Upper lobe of left lung (tissue), 6 donors: Measurements from ENCODE around the gene RBM44. TPM values are rescaled to one million over a fixed set of nuclear protein-coding genes. Genes with fewer than 3 reads are reported as not detected.
A peak's percentile ranks its signal among the peaks of the same experiment; 100 is the strongest.

Source experiments
- ATAC-seq, 2 donors: fragments of 200-7000 bp; cut with Tn5 transposase; one replicate each; pipeline ENCODE4 v1.9.1; 2022; ENCODE audit warnings: mild to moderate bottlenecking in 2 of 2, moderate library complexity in 2 of 2; ENCODE audit not compliant: low FRiP score in 2 of 2
- DNase-seq, 2 donors: peaks; one replicate each; pipeline ENCODE4 v3.0.0-alpha.2; 2019 to 2020
- H3K27ac ChIP-seq, 4 donors: fragments of 200-600 bp; sonication (generic); one replicate each; pipeline ENCODE4 v1.5.1; 2016 to 2019
- H3K27me3 ChIP-seq, 4 donors: fragments of 200-600 bp; sonication (generic); one replicate each; pipeline ENCODE4 v1.5.1; 2017 to 2019
- H3K36me3 ChIP-seq, 4 donors: fragments of 200-600 bp; sonication (generic); one replicate each; pipeline ENCODE4 v1.5.1; 2016 to 2019
- H3K4me1 ChIP-seq, 4 donors: fragments of 200-600 bp; sonication (generic); one replicate each; pipeline ENCODE4 v1.5.1; 2018 to 2019
- H3K4me3 ChIP-seq, 4 donors: fragments of 200-600 bp; sonication (generic); one replicate each; pipeline ENCODE4 v1.5.1; 2017 to 2019; ENCODE audit warnings: mild to moderate bottlenecking in 2 of 4, moderate library complexity in 1 of 4
- H3K9me3 ChIP-seq, 4 donors: fragments of 200-600 bp; sonication (generic); one replicate each; pipeline ENCODE4 v1.5.1; 2018 to 2019
- EP300 ChIP-seq, 4 donors: sonication (generic); formaldehyde crosslinking; IDR thresholded peaks; one replicate each; pipeline ENCODE4 v1.5.1; 2017; ENCODE audit warnings: antibody characterized with exemption in 4 of 4, control low read depth in 2 of 4
- POLR2A ChIP-seq, 4 donors: fragments of 450-650 bp; IDR thresholded peaks; one replicate each; pipeline ENCODE4 v1.5.1; 2016 to 2017; ENCODE audit warnings: antibody characterized with exemption in 4 of 4, mild to moderate bottlenecking in 2 of 4
- POLR2AphosphoS5 ChIP-seq, 2 donors: sonication (generic); formaldehyde crosslinking; IDR thresholded peaks; one replicate each; pipeline ENCODE4 v1.5.1; 2017; ENCODE audit warnings: antibody characterized with exemption in 2 of 2
- WGBS, 2 donors: methylation state at CpG; one replicate each; pipeline ENCODE4 v1.1.5; 2017 to 2018; 5-methylcytosine and 5-hydroxymethylcytosine counted together
- total RNA-seq, 6 donors: library from RNA; depleted of rRNA in 4 of 6; stranded (reverse); fragments of >200 nt in 4 of 6; gene quantifications; one replicate each; pipeline versions ENCODE4 v1.1.0 to v1.2.1, GENCODE V29; 2016 to 2021
- TF ChIP-seq, protein P1 (sequence below), 6 experiments: fragments of 450-650 bp in 4 of 6; fragments of 200-600 bp in 2 of 6; sonication (generic) in 2 of 6; IDR thresholded peaks; one replicate each; pipeline ENCODE4 v1.5.1; 2016 to 2019; ENCODE audit warnings: antibody characterized with exemption in 6 of 6
- donor health status: DM: no; HTN: no; CAD: no; lungs with moderate emphysema.
- donor health status: DM: no; HTN: yes; CAD: no; lungs with severe emphysema.

RBM44 gene
- total RNA-seq, 6 donors from 2014 or later = 0.44 to 2.8 (median 1.5) TPM

DNA sequence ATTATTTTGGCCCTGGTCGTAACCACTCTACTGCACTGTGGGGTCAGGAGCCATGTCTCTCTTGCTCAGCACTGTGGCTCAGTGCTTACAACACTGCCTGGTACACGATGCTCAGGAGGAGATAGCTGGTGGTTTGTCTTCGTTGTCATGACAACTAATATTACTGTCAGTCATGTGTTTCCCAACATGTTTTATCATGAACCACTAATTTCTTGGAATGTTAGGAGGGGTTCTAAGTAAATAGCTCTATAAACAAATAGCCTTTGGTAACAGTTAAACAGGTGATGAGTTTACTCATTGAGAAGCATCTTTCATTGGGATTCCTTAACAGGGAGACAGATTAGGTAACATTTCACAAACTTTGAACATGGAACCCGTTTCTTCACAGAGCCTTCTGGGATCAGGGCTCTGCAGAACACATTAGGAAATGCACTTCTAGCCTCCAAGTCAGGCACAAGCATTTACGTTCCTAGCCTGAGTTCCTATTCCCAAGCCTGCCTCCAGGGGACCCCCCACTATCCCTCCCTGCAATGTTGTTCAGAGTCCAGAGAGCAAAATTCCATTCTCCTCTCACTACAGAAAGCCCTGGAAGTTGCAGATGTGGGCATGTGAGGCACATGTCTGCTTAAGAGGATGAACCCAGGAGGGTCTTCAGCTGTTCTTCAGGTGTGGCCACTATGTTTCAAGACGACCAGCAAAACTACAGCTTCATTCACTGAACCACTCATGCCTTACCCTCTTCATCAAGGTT is 6.4 kb upstream of the RBM44 start:
- DNase-seq (no peak), ATAC-seq (peak in 1 of 2 donors; percentile 35)
- 82 to 87% methylated on average over 5 to 6 of the region's 6 CpGs for WGBS, 2 donors
- Histone ChIP-seq H3K27ac (no peak overlapping the region), H3K27me3 (no peaks in the 10 kb centered on the region), H3K9me3 (peaks cover 0 to 3% (median under 1%) of the 10 kb centered on the region in 4 donors), H3K36me3 (peaks cover 0 to 4% (median 0%) of the 10 kb centered on the region in 4 donors), H3K4me1 (no peaks in the 10 kb centered on the region), H3K4me3 (no peak overlapping the region)
- TF ChIP-seq EP300 (IDR thresholded peaks at IDR 0.05) (no peak), POLR2AphosphoS5 (IDR thresholded peaks at IDR 0.05) (no peak), POLR2A (IDR thresholded peaks at IDR 0.05) (no peak)
- TF ChIP-seq, protein P1, sequence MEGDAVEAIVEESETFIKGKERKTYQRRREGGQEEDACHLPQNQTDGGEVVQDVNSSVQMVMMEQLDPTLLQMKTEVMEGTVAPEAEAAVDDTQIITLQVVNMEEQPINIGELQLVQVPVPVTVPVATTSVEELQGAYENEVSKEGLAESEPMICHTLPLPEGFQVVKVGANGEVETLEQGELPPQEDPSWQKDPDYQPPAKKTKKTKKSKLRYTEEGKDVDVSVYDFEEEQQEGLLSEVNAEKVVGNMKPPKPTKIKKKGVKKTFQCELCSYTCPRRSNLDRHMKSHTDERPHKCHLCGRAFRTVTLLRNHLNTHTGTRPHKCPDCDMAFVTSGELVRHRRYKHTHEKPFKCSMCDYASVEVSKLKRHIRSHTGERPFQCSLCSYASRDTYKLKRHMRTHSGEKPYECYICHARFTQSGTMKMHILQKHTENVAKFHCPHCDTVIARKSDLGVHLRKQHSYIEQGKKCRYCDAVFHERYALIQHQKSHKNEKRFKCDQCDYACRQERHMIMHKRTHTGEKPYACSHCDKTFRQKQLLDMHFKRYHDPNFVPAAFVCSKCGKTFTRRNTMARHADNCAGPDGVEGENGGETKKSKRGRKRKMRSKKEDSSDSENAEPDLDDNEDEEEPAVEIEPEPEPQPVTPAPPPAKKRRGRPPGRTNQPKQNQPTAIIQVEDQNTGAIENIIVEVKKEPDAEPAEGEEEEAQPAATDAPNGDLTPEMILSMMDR (IDR thresholded peaks at IDR 0.05) = no peak

DNA sequence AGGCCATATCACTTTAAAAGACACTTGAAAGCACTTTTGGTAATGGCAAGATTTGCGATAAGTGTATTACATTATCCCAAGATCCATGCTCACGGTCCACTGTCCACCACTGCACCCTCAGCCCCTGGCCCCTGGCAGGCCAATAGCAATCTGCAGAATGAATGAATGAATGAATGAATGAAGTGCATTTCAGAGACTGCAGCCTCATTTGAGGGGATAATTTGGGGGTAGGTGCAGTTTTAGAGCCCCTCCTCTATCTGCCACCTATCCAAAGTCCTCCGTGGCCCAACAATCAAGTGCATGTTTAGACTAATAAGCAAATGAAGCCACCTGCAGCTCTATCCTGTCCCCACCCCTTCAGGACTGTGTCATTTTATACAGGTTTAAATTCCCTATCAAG is 1.3 kb upstream of the RBM44 start:
- TF ChIP-seq POLR2A (IDR thresholded peaks at IDR 0.05) = no peak
- TF ChIP-seq EP300 (IDR thresholded peaks at IDR 0.05) = no peak
- no peak for TF ChIP-seq POLR2AphosphoS5 (IDR thresholded peaks at IDR 0.05)
- TF ChIP-seq, protein P1 (IDR thresholded peaks at IDR 0.05) = no peak
- DNase-seq = no peak
- ATAC-seq = no peak

DNA sequence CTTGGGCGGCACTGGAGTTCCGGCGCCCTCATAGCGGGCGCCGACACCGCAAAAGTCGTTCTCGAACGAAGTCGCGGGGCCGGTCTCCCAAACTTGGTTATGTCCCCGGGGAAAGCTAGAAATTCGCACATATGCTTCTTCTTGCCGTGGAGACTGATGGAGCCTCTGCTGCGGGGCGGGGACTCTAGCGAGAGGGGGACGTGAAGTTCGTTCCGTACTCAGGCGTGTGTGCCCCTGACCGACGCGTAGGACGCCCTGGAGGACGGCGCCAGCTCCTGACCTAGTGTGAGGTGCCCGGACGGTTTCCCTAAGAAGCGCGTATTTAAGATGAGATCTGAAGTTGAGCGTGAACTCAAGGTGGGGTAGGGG is 465 bp downstream of the RBM44 start:
- TF ChIP-seq POLR2A (IDR thresholded peaks at IDR 0.05) (no peak), EP300 (IDR thresholded peaks at IDR 0.05) (no peak)
- TF ChIP-seq, protein P1 (IDR thresholded peaks at IDR 0.05) = no peak
- peaks cover 0 to 6% (median 0%) of the 10 kb centered on the region in 4 donors for H3K9me3 ChIP-seq
- 94 to 95% methylated on average over 23 to 34 of the region's 34 CpGs for WGBS, 2 donors
- no peaks in the 10 kb centered on the region for H3K36me3 ChIP-seq
- DNase-seq (no peak), ATAC-seq (no peak)
- H3K4me1 ChIP-seq = no peaks in the 10 kb centered on the region
- no peaks in the 10 kb centered on the region for H3K27me3 ChIP-seq
- H3K4me3 ChIP-seq = no peak overlapping the region
- no peak overlapping the region for H3K27ac ChIP-seq

More for the DNA sequence above, 1.3 kb upstream of the RBM44 start:
- Histone ChIP-seq H3K9me3 (peaks cover 0 to 6% (median 0%) of the 10 kb centered on the region in 4 donors), H3K36me3 (no peaks in the 10 kb centered on the region), H3K27me3 (no peaks in the 10 kb centered on the region), H3K27ac (no peak overlapping the region), H3K4me1 (no peaks in the 10 kb centered on the region), H3K4me3 (no peak overlapping the region)
- 96 to 98% methylated on average over 3 of the region's 3 CpGs for WGBS, 2 donors

DNA sequence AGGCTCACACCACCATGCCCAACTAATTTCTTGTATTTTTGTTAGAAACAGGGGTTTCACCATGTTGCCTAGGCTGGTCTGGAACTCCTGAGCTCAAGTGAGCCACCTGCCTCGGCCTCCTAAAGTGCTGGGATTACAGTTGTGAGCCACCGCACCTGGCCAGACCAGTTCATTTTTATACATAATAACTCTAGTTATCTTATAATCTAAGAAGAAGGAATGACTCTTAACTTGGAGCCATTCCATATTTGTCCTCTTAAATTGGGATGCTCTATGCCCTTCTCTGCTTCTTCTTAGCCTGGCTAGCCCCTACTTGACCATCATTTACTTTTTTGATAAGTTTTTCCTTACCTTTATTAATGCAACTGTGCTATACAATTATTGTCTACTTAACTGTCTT is 2.9 kb downstream of the RBM44 start:
- 89 to 91% methylated on average over 2 of the region's 2 CpGs for WGBS, 2 donors
- Histone ChIP-seq H3K4me1 (no peaks in the 10 kb centered on the region), H3K9me3 (peaks cover 0 to 6% (median 0%) of the 10 kb centered on the region in 4 donors), H3K36me3 (no peaks in the 10 kb centered on the region), H3K27me3 (no peaks in the 10 kb centered on the region), H3K27ac (no peak overlapping the region), H3K4me3 (no peak overlapping the region)
- DNase-seq (no peak), ATAC-seq (no peak)
- no peak for TF ChIP-seq POLR2A (IDR thresholded peaks at IDR 0.05)
- TF ChIP-seq, protein P1 (IDR thresholded peaks at IDR 0.05) = no peak
- TF ChIP-seq POLR2AphosphoS5 (IDR thresholded peaks at IDR 0.05) = no peak
- TF ChIP-seq EP300 (IDR thresholded peaks at IDR 0.05) = no peak

DNA sequence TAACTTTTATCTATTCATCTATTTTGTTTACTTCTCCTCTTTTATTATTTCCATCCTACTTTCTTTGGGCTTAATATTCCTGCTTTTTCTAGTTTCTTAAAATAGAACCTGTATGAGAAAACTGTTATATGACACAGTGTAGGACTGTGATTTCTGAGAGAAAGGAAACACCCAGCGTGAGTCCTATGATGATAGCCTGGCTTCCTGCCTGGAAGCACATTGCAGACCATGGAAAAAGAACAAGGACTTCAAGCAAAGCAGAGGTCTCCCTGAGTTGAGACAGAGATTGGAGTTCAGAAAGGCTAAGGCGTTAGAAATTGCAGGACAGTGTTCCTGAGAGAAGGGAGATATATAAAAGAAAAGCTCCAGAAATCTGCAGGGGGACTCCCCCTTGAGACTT is 7.8 kb downstream of the RBM44 start:
- H3K27ac ChIP-seq = no peak overlapping the region
- TF ChIP-seq POLR2AphosphoS5 (IDR thresholded peaks at IDR 0.05) (no peak), EP300 (IDR thresholded peaks at IDR 0.05) (no peak), POLR2A (IDR thresholded peaks at IDR 0.05) (no peak)
- TF ChIP-seq, protein P1 (IDR thresholded peaks at IDR 0.05) = no peak
- H3K9me3 ChIP-seq = no peaks in the 10 kb centered on the region
- H3K27me3 ChIP-seq = no peaks in the 10 kb centered on the region
- WGBS, 2 donors = 74 to 82% methylated on average over 2 of the region's 2 CpGs
- DNase-seq (no peak), ATAC-seq (no peak)
- H3K4me1 ChIP-seq = no peaks in the 10 kb centered on the region
- no peak overlapping the region for H3K4me3 ChIP-seq
- no peaks in the 10 kb centered on the region for H3K36me3 ChIP-seq
